IMR-90 (cell line): ENCODE measurements around the gene DPP6. TPM values are rescaled to one million over a fixed set of nuclear protein-coding genes. Genes with fewer than 3 reads are reported as not detected.

Experiments
- ATAC-seq: fragments of 200-7000 bp; cut with Tn5 transposase; 2 replicates; pipeline ENCODE4 v1.9.1; 2020; ENCODE audit warnings: low read depth, mild to moderate bottlenecking, moderate library complexity
- BruUV-seq: library from RNA; stranded (reverse); fragments of 400-500 nt; replicated peaks from 2 replicates; lab custom pipeline; 2021; lab: Mats Ljungman, UMichigan
- CTCF ChIA-PET: fragments of 300-600 bp; formaldehyde crosslinking; extraction: SDS; loops from one replicate; lab custom pipeline; 2021; ENCODE audit warnings: antibody characterized with exemption; lab: Yijun Ruan, JAX
- POLR2A ChIA-PET: fragments of 300-600 bp; sonication (Branson Sonifier 250); formaldehyde crosslinking; loops from one replicate; lab custom pipeline; 2022; ENCODE audit warnings: antibody characterized with exemption; ENCODE audit not compliant: unreplicated experiment; lab: Charles Lee
- DNase-seq: peaks from one replicate; pipeline ENCODE4 v3.0.0; 2013
- H2AFZ ChIP-seq: replicated peaks from 2 replicates; pipeline ENCODE3; 2013; ENCODE audit warnings: low read length, mild to moderate bottlenecking; ENCODE audit not compliant: poor library complexity
- H2AK5ac ChIP-seq: 2 replicates; pipeline ENCODE4 v1.6.1; 2013; ENCODE audit warnings: low read depth, low read length, inconsistent platforms
- H2AK9ac ChIP-seq: replicated peaks from 2 replicates; pipeline ENCODE3; 2013; ENCODE audit warnings: mild to moderate bottlenecking, low read depth, low read length, moderate library complexity; ENCODE audit not compliant: poor library complexity
- H2BK120ac ChIP-seq: 2 replicates; pipeline ENCODE4 v1.6.1; 2013; ENCODE audit warnings: low read depth, low read length, inconsistent platforms
- H2BK15ac ChIP-seq: 3 replicates; pipeline ENCODE4 v1.6.1; 2013; ENCODE audit warnings: low read depth, low read length, inconsistent platforms
- H2BK20ac ChIP-seq: 2 replicates; pipeline ENCODE4 v1.6.1; 2013; ENCODE audit warnings: low read depth, mild to moderate bottlenecking, inconsistent platforms, low read length, moderate library complexity
- H2BK5ac ChIP-seq: 2 replicates; pipeline ENCODE4 v1.6.1; 2013; ENCODE audit warnings: mild to moderate bottlenecking, low read depth, low read length, inconsistent platforms; ENCODE audit not compliant: poor library complexity, severe bottlenecking
- H3K14ac ChIP-seq: replicated peaks from 2 replicates; pipeline ENCODE4 v1.6.1; 2013; ENCODE audit warnings: low read depth, low read length, inconsistent platforms
- H3K18ac ChIP-seq: 2 replicates; pipeline ENCODE4 v1.6.1; 2013; ENCODE audit warnings: low read depth, low read length, control low read depth
- H3K23ac ChIP-seq: 2 replicates; pipeline ENCODE4 v1.6.1; 2013; ENCODE audit warnings: low read depth, low read length, inconsistent platforms
- H3K27ac ChIP-seq: 2 replicates; pipeline ENCODE4 v1.5.1; 2013; ENCODE audit warnings: mild to moderate bottlenecking, control low read depth, low read length; ENCODE audit not compliant: insufficient read depth
- H3K27me3 ChIP-seq: 2 replicates; pipeline ENCODE4 v1.6.1; 2013; ENCODE audit warnings: low read length; ENCODE audit not compliant: control insufficient read depth, insufficient read depth
- H3K36me3 ChIP-seq: 2 replicates; pipeline ENCODE4 v1.6.1; 2013; ENCODE audit warnings: low read length, mixed read lengths; ENCODE audit not compliant: control insufficient read depth, insufficient read depth
- H3K4ac ChIP-seq: 2 replicates; pipeline ENCODE4 v1.6.1; 2013; ENCODE audit warnings: low read depth, low read length, inconsistent platforms
- H3K4me1 ChIP-seq: 2 replicates; pipeline ENCODE4 v1.6.1; 2013; ENCODE audit warnings: low read length, mixed read lengths; ENCODE audit not compliant: control insufficient read depth, insufficient read depth
- H3K4me2 ChIP-seq: 2 replicates; pipeline ENCODE4 v1.6.1; 2013; ENCODE audit warnings: low read depth, mild to moderate bottlenecking, control low read depth, low read length, moderate library complexity
- H3K4me3 ChIP-seq: 2 replicates; pipeline ENCODE4 v1.5.1; 2013; ENCODE audit warnings: low read depth, mild to moderate bottlenecking, control low read depth, low read length, moderate library complexity; ENCODE audit not compliant: insufficient read depth
- H3K56ac ChIP-seq: 2 replicates; pipeline ENCODE4 v1.6.1; 2013; ENCODE audit warnings: low read length, inconsistent platforms; ENCODE audit not compliant: insufficient read depth; ENCODE audit errors: extremely low read depth
- H3K79me1 ChIP-seq, 2 experiments: 2 replicates each; pipeline ENCODE4 v1.6.1; 2013; ENCODE audit warnings: low read length in 2 of 2, inconsistent platforms in 1 of 2, low read depth in 1 of 2
- H3K9ac ChIP-seq: 2 replicates; pipeline ENCODE4 v1.6.1; 2013; ENCODE audit warnings: low read depth, low read length, control low read depth
- H3K9me1 ChIP-seq: 2 replicates; pipeline ENCODE4 v1.6.1; 2013; ENCODE audit warnings: low read length, inconsistent platforms; ENCODE audit not compliant: insufficient read depth
- H3K9me3 ChIP-seq: 2 replicates; pipeline ENCODE4 v1.6.1; 2013; ENCODE audit warnings: low read length; ENCODE audit not compliant: control insufficient read depth, insufficient read depth
- H4K20me1 ChIP-seq: 2 replicates; pipeline ENCODE4 v1.6.1; 2013; ENCODE audit warnings: low read length, inconsistent platforms; ENCODE audit not compliant: insufficient read depth
- H4K5ac ChIP-seq: 2 replicates; pipeline ENCODE4 v1.6.1; 2013; ENCODE audit warnings: mild to moderate bottlenecking, low read depth, low read length, control low read depth
- H4K8ac ChIP-seq, 2 experiments: 2 replicates each; pipeline ENCODE4 v1.6.1; 2013; ENCODE audit warnings: low read depth in 2 of 2, low read length in 2 of 2, control low read depth in 1 of 2, inconsistent platforms in 1 of 2
- H4K91ac ChIP-seq: 2 replicates; pipeline ENCODE4 v1.6.1; 2013; ENCODE audit warnings: low read depth, low read length, inconsistent platforms; ENCODE audit not compliant: insufficient read depth
- BHLHE40 ChIP-seq: fragments of 150-350 bp; IDR thresholded peaks from 2 replicates; pipeline ENCODE4 v1.6.1; 2016; ENCODE audit warnings: mild to moderate bottlenecking, low read depth, low read length
- CEBPB ChIP-seq: IDR thresholded peaks from 2 replicates; pipeline ENCODE4 v1.6.1; 2012; ENCODE audit warnings: low read depth, low read length, improper control_type of control experiment
- CHD1 ChIP-seq: IDR thresholded peaks from 2 replicates; pipeline ENCODE4 v1.6.1; 2012; ENCODE audit warnings: low read depth, low read length, improper control_type of control experiment
- CTCF ChIP-seq: conservative IDR thresholded peaks from 2 replicates; pipeline ENCODE4 v1.5.1; 2012; ENCODE audit warnings: mild to moderate bottlenecking, low read depth, low read length, improper control_type of control experiment
- FOS ChIP-seq: fragments of 150-350 bp; IDR thresholded peaks from 2 replicates; pipeline ENCODE4 v1.6.1; 2016; ENCODE audit warnings: low read depth, low read length
- MAFK ChIP-seq: IDR thresholded peaks from 2 replicates; pipeline ENCODE4 v1.6.1; 2012; ENCODE audit warnings: low read depth, low read length, improper control_type of control experiment
- MAZ ChIP-seq: IDR thresholded peaks from 2 replicates; pipeline ENCODE4 v1.6.1; 2012; ENCODE audit warnings: low read depth, mild to moderate bottlenecking, low read length, improper control_type of control experiment, moderate library complexity, borderline replicate concordance
- MXI1 ChIP-seq: IDR thresholded peaks from 2 replicates; pipeline ENCODE4 v1.6.1; 2012; ENCODE audit warnings: low read depth, mild to moderate bottlenecking, low read length, moderate library complexity, borderline replicate concordance
- NFE2L2 ChIP-seq: fragments of 150-350 bp; IDR thresholded peaks from 2 replicates; pipeline ENCODE4 v1.6.1; 2016; ENCODE audit warnings: low read depth, mild to moderate bottlenecking, low read length
- POLR2A ChIP-seq: IDR thresholded peaks from 2 replicates; pipeline ENCODE4 v1.6.1; 2012; ENCODE audit warnings: mild to moderate bottlenecking, low read depth, low read length
- RAD21 ChIP-seq: IDR thresholded peaks from 2 replicates; pipeline ENCODE4 v1.6.1; 2012; ENCODE audit warnings: low read length, improper control_type of control experiment
- RCOR1 ChIP-seq: IDR thresholded peaks from 2 replicates; pipeline ENCODE4 v1.6.1; 2012; ENCODE audit warnings: mild to moderate bottlenecking, low read length, improper control_type of control experiment; ENCODE audit not compliant: insufficient replicate concordance
- RFX5 ChIP-seq: IDR thresholded peaks from 2 replicates; pipeline ENCODE4 v1.8.0; 2012; ENCODE audit warnings: low read depth, mild to moderate bottlenecking, low read length, moderate library complexity
- SMC3 ChIP-seq: fragments of 150-350 bp; IDR thresholded peaks from 2 replicates; pipeline ENCODE4 v1.6.1; 2016; ENCODE audit warnings: low read depth, mild to moderate bottlenecking, antibody characterized with exemption, low read length, moderate library complexity
- USF2 ChIP-seq: fragments of 150-350 bp; IDR thresholded peaks from 2 replicates; pipeline ENCODE4 v1.6.1; 2017; ENCODE audit warnings: mild to moderate bottlenecking, antibody characterized with exemption, low read length, low read depth
- WGBS, 2 experiments: methylation state at CpG; one replicate each; pipeline versions ENCODE4 v1.1.5 to v1.1.7; 2013; ENCODE audit warnings: missing lambda C conversion rate in 2 of 2; ENCODE audit not compliant: insufficient read length in 1 of 2; ENCODE audit errors: extremely low coverage in 2 of 2; 5-methylcytosine and 5-hydroxymethylcytosine counted together
- dilution Hi-C: fragments of 300-500 bp; cut with HindIII; formaldehyde crosslinking; loops from one replicate; pipeline ENCODE4 v1.14.3; 2018; ENCODE audit warnings: low sequenced_read_pairs; ENCODE audit not compliant: unreplicated experiment
- in situ Hi-C: fragments of 300-500 bp; cut with MboI; formaldehyde crosslinking; loops from 3 replicates; pipeline ENCODE4 v1.14.3; 2019; ENCODE audit warnings: low sequenced_read_pairs, inconsistent platforms, mixed read lengths
- intact Hi-C: fragments of 100-400 bp; cut with micrococcal nuclease; formaldehyde crosslinking; loops from 2 replicates; pipeline ENCODE4 v1.10.0; 2022
- polyA plus RNA-seq, 3 experiments: library from polyadenylated mRNA; depleted of rRNA; stranded (reverse); fragments of >200 nt; gene quantifications; 2 replicates each; pipeline ENCODE4 v1.2.3, GENCODE V29; 2012; ENCODE audit warnings: low replicate concordance in 1 of 3
- total RNA-seq: library from RNA; depleted of rRNA; stranded (reverse); fragments of >200 nt; gene quantifications from 2 replicates; pipeline ENCODE4 v1.2.3, GENCODE V29; 2012
- TF ChIP-seq, protein P1 (sequence below): fragments of 150-350 bp; IDR thresholded peaks from 2 replicates; pipeline ENCODE4 v1.6.1; 2016; ENCODE audit warnings: low read depth, mild to moderate bottlenecking, low read length, moderate library complexity, borderline replicate concordance

DPP6 gene
- total and polyA plus RNA-seq, 2 of the 4 experiments (the other 2 are of a cell fraction) = not detected

- no peaks in the 10 kb centered on the region for H3K9me1 ChIP-seq
- H2BK5ac ChIP-seq = no peak overlapping the region
- DNase-seq = no peak
- H4K8ac ChIP-seq = no peak overlapping the region
- dilution Hi-C loops (no loop called here), intact Hi-C loops (no loop called here), in situ Hi-C loops (no loop called here)
- H3K27ac ChIP-seq = no peak overlapping the region
- H4K5ac ChIP-seq = no peak overlapping the region
- no peak overlapping the region for H3K4me3 ChIP-seq
- H3K27me3 ChIP-seq = no peaks in the 10 kb centered on the region
- no peak overlapping the region for H2BK15ac ChIP-seq
- no TSS peak for BruUV-seq
- no peak overlapping the region for H3K9ac ChIP-seq
- no peak overlapping the region for H2BK120ac ChIP-seq
- no peak for ATAC-seq
- no peak overlapping the region for H3K56ac ChIP-seq
- H3K36me3 ChIP-seq = peaks cover 19% of the 10 kb centered on the region
- no peaks in the 10 kb centered on the region for H4K20me1 ChIP-seq
- no peak overlapping the region for H2AK9ac ChIP-seq
- H3K4me1 ChIP-seq = no peaks in the 10 kb centered on the region
- no peak overlapping the region for H2BK20ac ChIP-seq
- H3K4ac ChIP-seq = no peak overlapping the region
- no peak overlapping the region for H3K18ac ChIP-seq
- H4K91ac ChIP-seq = no peak overlapping the region
- no CpG with 5 or more reads among the region's 2 CpGs for WGBS, 2 experiments
- no peak for TF ChIP-seq MXI1
- no peak for TF ChIP-seq NFE2L2
- TF ChIP-seq RAD21 = no peak
- TF ChIP-seq BHLHE40 = no peak
- no peak for TF ChIP-seq RFX5
- TF ChIP-seq CHD1 = no peak
- no peak for TF ChIP-seq POLR2A
- TF ChIP-seq, protein P1, sequence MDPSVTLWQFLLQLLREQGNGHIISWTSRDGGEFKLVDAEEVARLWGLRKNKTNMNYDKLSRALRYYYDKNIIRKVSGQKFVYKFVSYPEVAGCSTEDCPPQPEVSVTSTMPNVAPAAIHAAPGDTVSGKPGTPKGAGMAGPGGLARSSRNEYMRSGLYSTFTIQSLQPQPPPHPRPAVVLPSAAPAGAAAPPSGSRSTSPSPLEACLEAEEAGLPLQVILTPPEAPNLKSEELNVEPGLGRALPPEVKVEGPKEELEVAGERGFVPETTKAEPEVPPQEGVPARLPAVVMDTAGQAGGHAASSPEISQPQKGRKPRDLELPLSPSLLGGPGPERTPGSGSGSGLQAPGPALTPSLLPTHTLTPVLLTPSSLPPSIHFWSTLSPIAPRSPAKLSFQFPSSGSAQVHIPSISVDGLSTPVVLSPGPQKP = no peak
- no peak for TF ChIP-seq USF2
- no peak for TF ChIP-seq MAFK
- no peak for TF ChIP-seq RCOR1
- no peak for TF ChIP-seq FOS
- TF ChIP-seq CEBPB = no peak
- TF ChIP-seq MAZ = no peak
- no peak for TF ChIP-seq CTCF
- TF ChIP-seq SMC3 = no peak
- H3K23ac ChIP-seq = no peak overlapping the region
- H3K9me3 ChIP-seq = no peaks in the 10 kb centered on the region
- H3K4me2 ChIP-seq = no peak overlapping the region
- no peak overlapping the region for H2AFZ ChIP-seq
- H3K14ac ChIP-seq = no peak overlapping the region
- no peak overlapping the region for H2AK5ac ChIP-seq
- ChIA-PET CTCF (interaction anchor here (2.8 kb wide), 2 partner anchors 10 to 15 kb away, joined by 7 to 15 read pairs; no protein-coding TSS in a partner anchor), POLR2A (no interaction called here)
- H3K79me1 ChIP-seq = no peaks in the 10 kb centered on the region
These were observed 890.5 kb downstream of the DPP6 start for GRCh38 chr7:154942691-154943090.
